Erythroblast (primary cell): ENCODE results near the gene TSPAN9.
A peak's percentile ranks its signal among the peaks of the same experiment; 100 is the strongest.

Experiments used
- DNase-seq, 2 experiments: peaks; one replicate each; lab custom pipeline; 2025; lab: John Stamatoyannopoulos, UW
- GATA1 ChIP-seq: IDR thresholded peaks from 2 replicates; pipeline ENCODE4 v1.6.1; 2011; ENCODE audit warnings: low read depth, mild to moderate bottlenecking, control low read depth, low read length, moderate library complexity
- POLR2A ChIP-seq: IDR thresholded peaks from 2 replicates; pipeline ENCODE4 v1.6.1; 2011; ENCODE audit warnings: mild to moderate bottlenecking, low read length

The TSPAN9 gene

GRCh38 chr12:3266638-3267037 is 189.5 kb downstream of the TSPAN9 start:
- DNase-seq, result no peak
- TF ChIP-seq GATA1 (no peak), POLR2A (no peak)

GRCh38 chr12:3267690-3268089 is 190.5 kb downstream of the TSPAN9 start:
- no peak for TF ChIP-seq POLR2A
- TF ChIP-seq GATA1, result no peak
- DNase-seq, result no peak

- no peak for DNase-seq
- TF ChIP-seq POLR2A (no peak), GATA1 (no peak)
These were observed 192.4 kb downstream of the TSPAN9 start for GRCh38 chr12:3269594-3269993.

- DNase-seq, result no peak
- TF ChIP-seq GATA1 (no peak), POLR2A (no peak)
These were observed 194.0 kb downstream of the TSPAN9 start for GRCh38 chr12:3271146-3271545.

GRCh38 chr12:3271639-3272038 is 194.5 kb downstream of the TSPAN9 start:
- no peak for DNase-seq
- TF ChIP-seq POLR2A (no peak), GATA1 (no peak)

- TF ChIP-seq GATA1 (no peak), POLR2A (no peak)
- no peak for DNase-seq
These were observed 195.8 kb downstream of the TSPAN9 start for GRCh38 chr12:3272958-3273357.

- TF ChIP-seq GATA1, result no peak
- no peak for TF ChIP-seq POLR2A
- no peak for DNase-seq
These were observed 196.3 kb downstream of the TSPAN9 start for GRCh38 chr12:3273409-3273853.

- DNase-seq, result no peak
These were observed 197.5 kb downstream of the TSPAN9 start for GRCh38 chr12:3274664-3275063.

GRCh38 chr12:3275171-3276041 is 198.2 kb downstream of the TSPAN9 start:
- TF ChIP-seq GATA1 (no peak), POLR2A (no peak)
- peak; percentile 50 to 75 for DNase-seq

More at GRCh38 chr12:3274664-3275063, 197.5 kb downstream of the TSPAN9 start:
- TF ChIP-seq POLR2A (no peak), GATA1 (no peak)

- no peak for TF ChIP-seq GATA1
- no peak for TF ChIP-seq POLR2A
These were observed 199.0 kb downstream of the TSPAN9 start for GRCh38 chr12:3276226-3276625.

GRCh38 chr12:3277306-3277943 is 200.2 kb downstream of the TSPAN9 start:
- TF ChIP-seq POLR2A (no peak), GATA1 (no peak)
- no peak for DNase-seq

More at GRCh38 chr12:3276226-3276625, 199.0 kb downstream of the TSPAN9 start:
- DNase-seq, result no peak

- no peak for DNase-seq
- TF ChIP-seq POLR2A (no peak), GATA1 (no peak)
These were observed 201.7 kb downstream of the TSPAN9 start for GRCh38 chr12:3278681-3279414.

- TF ChIP-seq POLR2A, result no peak
- no peak for TF ChIP-seq GATA1
- DNase-seq, result no peak
These were observed 202.2 kb downstream of the TSPAN9 start for GRCh38 chr12:3279415-3279780.
